Natural killer cell treated with Interleukin-12 subunit alpha and Interleukin-12 subunit beta and Interleukin-15 and Interleukin-18, amount 100 ng/mL, for 72 hours (primary cell): ENCODE data around the gene CLTRN. TPM values are rescaled to one million over a fixed set of nuclear protein-coding genes. Genes with fewer than 3 reads are reported as not detected.
A peak's percentile ranks its signal among the peaks of the same experiment; 100 is the strongest.
"Not testable (repeated sequence)": the region's sequence is repeated elsewhere in the genome, so short reads cannot be mapped to it uniquely, and the experiment has no call there.

Experiments
- ATAC-seq, 2 donors: fragments of 150-1000 bp; cut with Tn5 transposase in 1 of 2; sonication (Bioruptor Pico), chemical (Tn5 transposase) in 1 of 2; 2 replicates each; pipeline ENCODE4 v1.10.0; 2021
- DNase-seq: peaks from one replicate; pipeline ENCODE4 v3.0.0; 2022; ENCODE audit warnings: low spot score
- H3K27ac Mint-ChIP-seq, 2 donors: 1 replicate in 1 of 2; 2 replicates in 1 of 2; pipeline ENCODE4 v1.8.0; 2022; ENCODE audit warnings: mixed read lengths in 2 of 2, mild to moderate bottlenecking in 1 of 2, moderate library complexity in 1 of 2
- H3K27me3 Mint-ChIP-seq, 2 donors: 1 replicate in 1 of 2; 2 replicates in 1 of 2; pipeline ENCODE4 v1.8.0; 2022; ENCODE audit warnings: mixed read lengths in 2 of 2
- H3K36me3 Mint-ChIP-seq: one replicate; pipeline ENCODE4 v1.8.0; 2022; ENCODE audit warnings: mixed read lengths
- H3K4me1 Mint-ChIP-seq, 2 donors: 1 replicate in 1 of 2; 2 replicates in 1 of 2; pipeline ENCODE4 v1.8.0; 2022; ENCODE audit warnings: low read depth in 2 of 2, mixed read lengths in 2 of 2, mild to moderate bottlenecking in 1 of 2
- H3K4me3 Mint-ChIP-seq: one replicate; pipeline ENCODE4 v1.8.0; 2022; ENCODE audit warnings: mixed read lengths
- H3K9me3 Mint-ChIP-seq: 2 replicates; pipeline ENCODE4 v1.8.0; 2022; ENCODE audit warnings: mixed read lengths
- total RNA-seq, 2 donors: library from RNA; stranded (reverse); gene quantifications; one replicate each; pipeline ENCODE4 v1.2.3, GENCODE V29; 2022

CLTRN gene
- not detected for total RNA-seq

DNA sequence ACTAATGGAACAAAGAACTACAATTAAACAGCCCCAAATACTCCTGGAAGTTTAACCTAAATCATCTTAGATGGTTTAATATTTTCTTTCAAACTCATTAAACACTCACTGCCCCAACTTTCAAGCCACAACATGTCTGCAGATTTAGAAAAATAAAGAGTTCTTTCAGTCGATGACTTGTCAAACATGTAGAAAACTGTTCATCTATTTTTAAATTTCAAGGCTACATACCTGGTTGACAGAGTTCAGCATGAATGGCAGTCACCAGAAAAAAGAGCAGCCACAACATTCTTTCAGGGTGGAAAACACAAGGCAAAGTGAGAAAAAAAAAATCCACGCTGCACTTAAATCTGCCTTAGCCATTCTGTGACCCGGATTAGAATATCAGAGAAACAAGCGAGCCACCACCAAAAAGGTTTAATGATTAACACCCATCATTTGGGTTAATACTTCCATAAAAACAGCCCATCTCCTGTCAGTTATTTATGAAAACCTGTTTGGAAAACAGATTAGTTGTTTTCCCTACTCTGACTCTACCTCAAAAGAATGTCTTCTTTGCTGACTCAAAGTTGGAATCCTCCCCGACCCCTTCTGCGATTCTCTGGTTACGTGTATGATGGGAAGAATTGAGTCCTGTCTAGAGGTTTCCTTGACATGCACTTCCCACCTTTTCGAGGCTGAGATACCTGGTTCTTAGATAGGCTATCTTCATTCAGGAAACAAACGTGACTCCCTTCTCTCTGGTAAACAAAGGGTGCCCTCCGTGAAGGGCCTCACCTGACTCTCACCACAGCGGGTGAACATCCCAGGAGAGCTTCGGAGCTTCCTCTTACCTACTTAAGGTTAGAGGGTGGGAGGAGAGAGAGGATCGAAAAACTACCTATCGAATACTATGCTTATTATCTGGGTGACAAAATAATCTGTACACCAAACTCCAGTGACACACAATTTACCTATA is at the start of gene CLTRN:
CLTRN (minus strand) TSS at position 319 of the 958 bp plus-strand sequence; CDS start at position 289, 30 bp downstream.
- H3K27ac Mint-ChIP-seq = no peak within 1 kb of the TSS
- H3K36me3 Mint-ChIP-seq = no peaks in the 10 kb centered on the region
- ATAC-seq = no peak
- no peak within 1 kb of the TSS for H3K4me3 Mint-ChIP-seq
- no peaks in the 10 kb centered on the region for H3K9me3 Mint-ChIP-seq
- H3K27me3 Mint-ChIP-seq = peaks cover 13 to 34% of the 10 kb centered on the region in 2 donors
- no peak for DNase-seq
- no peaks in the 10 kb centered on the region for H3K4me1 Mint-ChIP-seq

- H3K36me3 Mint-ChIP-seq, ATAC-seq, H3K4me3 Mint-ChIP-seq, DNase-seq, H3K27ac Mint-ChIP-seq, H3K4me1 Mint-ChIP-seq, H3K9me3 Mint-ChIP-seq, H3K27me3 Mint-ChIP-seq: not testable (repeated sequence)
These were observed 39.7 kb upstream of the CLTRN start for GRCh38 chrX:15704273-15704672.

- not testable (repeated sequence) for H3K9me3 Mint-ChIP-seq
- ATAC-seq = peak; percentile 48 to 75
These were observed 39.2 kb upstream of the CLTRN start for GRCh38 chrX:15703809-15704208.

DNA sequence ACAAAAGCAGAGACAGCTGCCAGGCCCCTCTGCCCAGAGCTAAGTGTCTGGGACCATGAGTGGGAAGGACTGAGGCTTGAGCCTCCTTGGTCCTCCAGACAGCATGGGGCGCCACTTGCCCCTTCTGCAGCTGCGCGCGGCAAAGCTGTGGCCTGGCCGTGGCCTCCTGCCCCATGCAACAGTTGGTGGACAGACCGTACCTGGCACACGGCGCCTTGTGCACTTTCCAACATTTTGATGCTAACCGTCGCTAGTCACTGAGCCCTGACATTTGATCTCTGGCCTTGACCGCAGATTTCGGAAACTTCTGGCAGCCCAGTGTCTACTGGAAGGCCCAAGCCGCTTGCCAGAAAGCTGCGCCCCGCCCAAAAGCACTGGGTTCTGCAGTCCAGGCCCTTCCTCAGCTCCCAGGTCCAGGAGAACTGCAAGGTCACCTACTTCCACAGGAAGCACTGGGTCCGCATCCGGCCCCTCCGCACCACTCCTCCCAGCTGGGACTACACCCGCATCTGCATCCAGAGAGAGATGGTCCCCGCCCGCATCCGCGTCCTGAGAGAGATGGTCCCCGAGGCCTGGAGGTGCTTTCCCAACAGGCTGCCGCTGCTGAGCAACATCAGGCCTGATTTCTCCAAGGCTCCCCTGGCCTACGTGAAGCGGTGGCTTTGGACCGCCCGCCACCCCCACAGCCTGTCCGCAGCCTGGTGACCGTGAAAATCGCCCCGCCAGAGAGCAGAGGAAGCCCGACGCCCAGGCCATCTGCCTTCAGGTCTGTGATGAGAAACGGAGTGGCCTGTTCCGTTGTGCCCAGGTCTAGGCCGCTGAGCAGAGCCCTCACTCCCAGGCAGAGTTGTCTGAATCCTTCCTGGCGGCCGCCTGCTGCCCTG is 38.1 kb upstream of the CLTRN start:
- ATAC-seq (no peak), DNase-seq (no peak)
- Mint-ChIP-seq H3K9me3 (no peaks in the 10 kb centered on the region), H3K4me3 (no peak overlapping the region), H3K36me3 (no peaks in the 10 kb centered on the region), H3K27ac (no peak overlapping the region), H3K4me1 (peaks cover 0 to 2% of the 10 kb centered on the region in 2 donors), H3K27me3 (no peaks in the 10 kb centered on the region)

More at GRCh38 chrX:15703809-15704208, 39.2 kb upstream of the CLTRN start:
- not testable (repeated sequence) for H3K4me3 Mint-ChIP-seq, H3K27me3 Mint-ChIP-seq, H3K27ac Mint-ChIP-seq, DNase-seq, H3K4me1 Mint-ChIP-seq, H3K36me3 Mint-ChIP-seq

DNA sequence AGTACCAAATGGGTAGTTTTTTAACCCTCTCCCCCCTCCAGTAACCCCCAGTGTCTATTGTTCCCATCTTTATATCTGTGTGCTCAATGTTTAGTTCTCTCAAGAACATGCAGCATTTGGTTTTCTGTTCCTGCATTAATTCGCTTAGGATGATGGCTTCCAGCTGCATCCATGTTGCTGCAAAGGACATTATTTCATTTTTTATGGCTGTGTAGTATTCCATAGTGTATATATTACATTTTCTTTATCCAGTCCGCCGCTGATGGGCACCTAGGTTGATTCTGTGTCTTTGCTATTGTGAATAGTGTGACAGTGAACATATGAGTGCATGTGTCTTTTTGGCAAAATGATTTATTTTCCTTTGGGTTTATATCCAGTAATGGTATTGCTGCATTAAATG is 31.9 kb upstream of the CLTRN start:
- no peaks in the 10 kb centered on the region for H3K27me3 Mint-ChIP-seq
- H3K36me3 Mint-ChIP-seq = peaks cover 6% of the 10 kb centered on the region
- peaks cover 0 to 8% of the 10 kb centered on the region in 2 donors for H3K4me1 Mint-ChIP-seq
- H3K4me3 Mint-ChIP-seq = no peak overlapping the region
- DNase-seq = no peak
- no peak for ATAC-seq
- H3K9me3 Mint-ChIP-seq = no peaks in the 10 kb centered on the region
- H3K27ac Mint-ChIP-seq = no peak overlapping the region

- H3K27ac Mint-ChIP-seq = no peak overlapping the region
These were observed 30.4 kb upstream of the CLTRN start for GRCh38 chrX:15694941-15695451.

DNA sequence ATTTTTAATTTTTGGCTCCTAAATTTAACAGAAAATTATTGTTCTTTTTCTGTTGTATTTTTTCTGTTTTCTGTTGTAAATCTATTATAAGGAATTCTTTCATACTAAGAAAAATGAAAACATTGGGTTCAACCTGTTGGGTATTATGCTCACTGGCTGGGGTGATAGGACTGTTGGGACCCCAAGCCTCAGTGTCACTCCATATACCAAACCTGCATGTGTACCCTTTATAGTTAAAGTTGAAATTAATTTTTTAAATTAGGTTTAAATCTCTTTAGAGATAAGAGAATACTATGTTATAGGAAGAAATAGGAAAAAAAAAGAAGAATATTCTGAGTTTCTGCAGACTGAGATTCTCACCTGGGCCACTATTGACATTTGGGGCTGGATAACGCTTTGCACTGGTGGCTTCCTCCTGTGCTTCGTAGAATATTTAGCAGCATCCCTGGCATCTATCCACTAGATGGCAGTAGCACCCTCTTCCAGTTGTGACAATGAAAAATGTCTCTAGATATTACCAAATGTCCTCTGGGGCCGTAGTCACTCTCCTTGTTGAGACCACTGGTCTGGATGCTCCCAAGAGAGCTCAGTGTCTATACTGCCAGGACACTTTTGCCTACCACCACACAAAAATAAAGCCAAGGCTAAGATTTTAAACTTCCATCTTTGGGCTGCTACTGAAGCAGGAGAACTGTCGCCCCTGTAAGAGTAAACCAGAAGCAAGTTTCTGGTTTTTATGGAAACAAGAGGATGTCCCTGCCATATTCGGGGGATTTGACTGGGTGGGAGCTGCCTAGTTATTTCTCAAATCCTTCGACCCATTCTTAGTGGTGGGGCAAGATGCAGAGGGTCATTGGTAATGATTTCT is 22.4 kb upstream of the CLTRN start:
- DNase-seq (peak; percentile 72), ATAC-seq (peak; percentile 65 to 80)
- Mint-ChIP-seq H3K27me3 (no peaks in the 10 kb centered on the region), H3K4me3 (no peak overlapping the region), H3K4me1 (peaks cover 0 to 15% of the 10 kb centered on the region in 2 donors), H3K27ac (no peak overlapping the region), H3K36me3 (peaks cover 10% of the 10 kb centered on the region), H3K9me3 (no peaks in the 10 kb centered on the region)

More at GRCh38 chrX:15694941-15695451, 30.4 kb upstream of the CLTRN start:
- H3K36me3 Mint-ChIP-seq = peaks cover 15% of the 10 kb centered on the region
- DNase-seq (no peak), ATAC-seq (no peak)
- H3K4me3 Mint-ChIP-seq = no peak overlapping the region
- no peaks in the 10 kb centered on the region for H3K9me3 Mint-ChIP-seq
- H3K27me3 Mint-ChIP-seq = no peaks in the 10 kb centered on the region
- H3K4me1 Mint-ChIP-seq = peaks cover 0 to 8% of the 10 kb centered on the region in 2 donors

DNA sequence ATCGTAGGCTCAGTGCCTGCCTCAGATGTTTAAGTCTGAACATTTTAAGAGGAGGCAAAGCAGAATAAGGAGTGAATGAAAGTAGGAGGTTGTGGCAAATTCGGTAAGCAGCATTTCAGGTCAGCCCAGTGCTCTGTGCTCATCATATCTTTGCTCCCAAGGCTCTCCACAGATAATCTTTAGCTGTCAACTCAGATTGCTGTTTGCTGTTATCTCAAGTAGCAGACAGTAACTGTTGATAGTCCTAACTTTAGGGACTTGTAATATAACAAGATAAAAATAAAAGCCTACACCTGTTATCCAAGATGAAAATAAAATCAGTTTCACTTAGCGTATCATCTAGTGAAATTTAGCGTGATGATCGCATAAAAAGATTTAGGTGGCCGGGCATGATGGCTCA is 18.6 kb upstream of the CLTRN start:
- Mint-ChIP-seq H3K9me3 (no peaks in the 10 kb centered on the region), H3K27me3 (no peaks in the 10 kb centered on the region), H3K4me3 (no peak overlapping the region), H3K36me3 (no peaks in the 10 kb centered on the region), H3K27ac (no peak overlapping the region), H3K4me1 (peaks cover 7 to 23% of the 10 kb centered on the region in 2 donors)
- no peak for ATAC-seq
- DNase-seq = no peak

DNA sequence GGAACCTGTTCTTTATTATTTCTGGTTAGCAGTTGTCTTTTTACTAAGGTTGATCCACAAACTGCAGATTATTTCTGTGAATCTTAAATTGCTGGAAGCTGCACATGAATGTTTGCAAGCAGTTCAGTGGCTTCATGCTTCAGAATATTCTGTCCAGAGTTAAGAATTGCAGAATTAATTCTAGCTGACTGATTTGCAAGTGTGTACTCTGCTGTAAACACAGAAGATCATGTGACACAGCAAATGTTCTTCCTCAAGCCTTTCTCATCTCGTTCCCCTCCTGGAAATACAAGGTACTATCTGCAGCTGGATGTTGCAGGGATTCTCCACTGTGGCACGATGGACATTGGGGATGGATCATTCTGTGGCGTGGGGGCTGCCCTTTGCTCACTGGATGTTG is 16.8 kb upstream of the CLTRN start:
- Mint-ChIP-seq H3K9me3 (no peaks in the 10 kb centered on the region), H3K27me3 (no peaks in the 10 kb centered on the region), H3K36me3 (no peaks in the 10 kb centered on the region), H3K4me3 (no peak overlapping the region), H3K4me1 (peaks cover 12 to 28% of the 10 kb centered on the region in 2 donors), H3K27ac (no peak overlapping the region)
- DNase-seq (no peak), ATAC-seq (no peak)

DNA sequence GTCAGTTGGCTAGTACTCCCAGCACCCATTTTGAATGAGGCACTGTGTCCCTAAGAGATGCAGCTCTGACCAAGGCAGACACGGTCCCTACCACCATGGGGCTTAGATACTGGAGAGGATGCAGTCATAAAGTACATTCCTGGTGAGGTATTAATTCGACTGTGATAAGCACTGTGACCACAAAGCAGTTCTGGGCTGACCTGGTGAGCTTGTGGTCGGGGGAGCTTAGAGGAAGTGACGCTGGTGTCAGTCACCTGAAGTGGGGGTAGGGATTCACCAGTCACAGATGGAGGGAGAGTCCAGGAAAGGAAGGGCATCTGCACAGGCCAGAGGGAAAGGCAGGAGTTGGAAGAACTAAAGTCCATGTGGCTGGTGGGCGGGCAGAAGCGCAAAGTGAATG is 15.8 kb upstream of the CLTRN start:
- Mint-ChIP-seq H3K4me1 (peaks cover 15 to 25% of the 10 kb centered on the region in 2 donors), H3K9me3 (no peaks in the 10 kb centered on the region), H3K27ac (peak overlapping the region; percentile 62 to 70), H3K27me3 (no peaks in the 10 kb centered on the region), H3K4me3 (peak overlapping the region; percentile 55), H3K36me3 (no peaks in the 10 kb centered on the region)
- ATAC-seq = peak in 1 of 2 donors; percentile 36
- no peak for DNase-seq

GRCh38 chrX:15679246-15679645 is 14.6 kb upstream of the CLTRN start:
- Mint-ChIP-seq H3K36me3 (no peaks in the 10 kb centered on the region), H3K4me1 (peaks cover 15 to 25% of the 10 kb centered on the region in 2 donors), H3K27ac (no peak overlapping the region), H3K9me3 (no peaks in the 10 kb centered on the region), H3K27me3 (no peaks in the 10 kb centered on the region), H3K4me3 (no peak overlapping the region)
- DNase-seq (no peak), ATAC-seq (no peak)

GRCh38 chrX:15678339-15678738 is 13.7 kb upstream of the CLTRN start:
- no peak overlapping the region for H3K4me3 Mint-ChIP-seq

GRCh38 chrX:15676886-15677285 is 12.3 kb upstream of the CLTRN start:
- no peak overlapping the region for H3K4me3 Mint-ChIP-seq
- H3K4me1 Mint-ChIP-seq = peaks cover 15 to 25% of the 10 kb centered on the region in 2 donors
- H3K27me3 Mint-ChIP-seq = no peaks in the 10 kb centered on the region
- no peaks in the 10 kb centered on the region for H3K9me3 Mint-ChIP-seq
- no peak overlapping the region for H3K27ac Mint-ChIP-seq
- ATAC-seq = no peak
- no peak for DNase-seq
- H3K36me3 Mint-ChIP-seq = no peaks in the 10 kb centered on the region

More at GRCh38 chrX:15678339-15678738, 13.7 kb upstream of the CLTRN start:
- Mint-ChIP-seq H3K27me3 (no peaks in the 10 kb centered on the region), H3K27ac (no peak overlapping the region), H3K4me1 (peaks cover 15 to 25% of the 10 kb centered on the region in 2 donors), H3K36me3 (no peaks in the 10 kb centered on the region), H3K9me3 (no peaks in the 10 kb centered on the region)
- no peak for DNase-seq
- no peak for ATAC-seq
